K562 (cell line): Measurements from ENCODE around the gene TMEM39B. TPM values are rescaled to one million over a fixed set of nuclear protein-coding genes. Genes with fewer than 3 reads are reported as not detected.
A peak's percentile ranks its signal among the peaks of the same experiment; 100 is the strongest.
"Not testable (repeated sequence)": the region's sequence is repeated elsewhere in the genome, so short reads cannot be mapped to it uniquely, and the experiment has no call there.

ENCODE experiments used
- ATAC-seq: fragments of 200-7000 bp; cut with Tn5 transposase; 3 replicates; pipeline ENCODE4 v1.9.1; 2020; ENCODE audit warnings: moderate library complexity
- BruUV-seq: library from RNA; stranded (reverse); fragments of 400-500 nt; replicated peaks from 2 replicates; lab custom pipeline; 2021; lab: Mats Ljungman, UMichigan
- CTCF ChIA-PET: fragments of 300-600 bp; formaldehyde crosslinking; extraction: SDS; loops from one replicate; lab custom pipeline; 2021; ENCODE audit warnings: low intra/inter-chr PET ratio; lab: Yijun Ruan, JAX
- POLR2A ChIA-PET: fragments of 300-600, 350-650 bp; sonication (Branson Sonifier 250); formaldehyde crosslinking; extraction: SDS; loops from one replicate; lab custom pipeline; 2021; ENCODE audit warnings: antibody characterized with exemption, inconsistent platforms; lab: Yijun Ruan, JAX
- DNase-seq, 4 experiments: peaks; one replicate each; pipeline versions ENCODE4 v3.0.0 to v3.0.0-alpha.2; 2011 to 2018; ENCODE audit warnings: low spot score in 3 of 4, mixed read lengths in 3 of 4; ENCODE audit errors: extremely low read depth in 1 of 4
- FAIRE-seq: peaks from 2 replicates; lab custom pipeline; 2011; peaks lifted over from hg19 to GRCh38; lab: Jason Lieb, UNC
- H2AFZ ChIP-seq: 2 replicates; pipeline ENCODE4 v1.6.0; 2011; ENCODE audit warnings: low read depth, low read length, control low read depth, inconsistent platforms
- H3K27ac ChIP-seq: fragments of 200-600 bp; 3 replicates; pipeline ENCODE4 v1.8.0; 2011; ENCODE audit warnings: low read depth, mild to moderate bottlenecking, control low read depth, inconsistent platforms, low read length, moderate library complexity, mixed read lengths; ENCODE audit errors: extremely low read depth
- H3K27me3 ChIP-seq, 2 experiments: fragments of 300-600 bp in 1 of 2; 2 replicates in 1 of 2; 3 replicates in 1 of 2; pipeline versions ENCODE4 v1.6.0 to v1.8.0; 2011; ENCODE audit warnings: inconsistent platforms in 2 of 2, low read length in 2 of 2, mild to moderate bottlenecking in 1 of 2, mixed read lengths in 1 of 2, moderate library complexity in 1 of 2; ENCODE audit not compliant: control insufficient read depth in 2 of 2, insufficient read depth in 2 of 2
- H3K36me3 ChIP-seq: fragments of 300-600 bp; 3 replicates; pipeline ENCODE4 v1.8.0; 2011; ENCODE audit warnings: mild to moderate bottlenecking, low read length, inconsistent platforms; ENCODE audit not compliant: control insufficient read depth, insufficient read depth
- H3K4me1 ChIP-seq, 2 experiments: fragments of 200-600 bp in 1 of 2; replicated peaks in 1 of 2; 2 replicates in 1 of 2; 3 replicates in 1 of 2; pipeline versions ENCODE4 v1.5.1 to v1.8.0; 2011; ENCODE audit warnings: inconsistent platforms in 2 of 2, low read length in 2 of 2, mild to moderate bottlenecking in 1 of 2, mixed read lengths in 1 of 2, moderate library complexity in 1 of 2; ENCODE audit not compliant: control insufficient read depth in 2 of 2, insufficient read depth in 2 of 2
- H3K4me2 ChIP-seq: 2 replicates; pipeline ENCODE4 v1.6.1; 2011; ENCODE audit warnings: low read length, control low read depth, inconsistent platforms, mixed read lengths; ENCODE audit not compliant: insufficient read depth
- H3K4me3 ChIP-seq: fragments of 200-600 bp; sonication (generic), shearing (Covaris generic); 2 replicates; pipeline ENCODE4 v1.5.1; 2016; ENCODE audit warnings: control low read depth, inconsistent platforms
- H3K79me2 ChIP-seq: fragments of 200-600 bp; 3 replicates; pipeline ENCODE4 v1.8.0; 2011; ENCODE audit warnings: low read length, inconsistent platforms; ENCODE audit not compliant: control insufficient read depth, insufficient read depth
- H3K9ac ChIP-seq, 2 experiments: 2 replicates each; pipeline versions ENCODE4 v1.6.0 to v1.6.1; 2011; ENCODE audit warnings: low read depth in 2 of 2, low read length in 2 of 2, control low read depth in 1 of 2, inconsistent platforms in 1 of 2, mild to moderate bottlenecking in 1 of 2, mixed read lengths in 1 of 2; ENCODE audit not compliant: insufficient read depth in 1 of 2
- H3K9me1 ChIP-seq: one replicate; pipeline ENCODE4 v1.6.0; 2011; ENCODE audit warnings: inconsistent platforms, mild to moderate bottlenecking, low read length, moderate library complexity; ENCODE audit not compliant: control insufficient read depth, insufficient read depth
- H3K9me3 ChIP-seq: replicated peaks from 2 replicates; pipeline ENCODE4 v1.5.1; 2011; ENCODE audit warnings: low read depth, low read length, inconsistent platforms; ENCODE audit not compliant: control insufficient read depth, insufficient read depth
- H4K20me1 ChIP-seq: replicated peaks from 2 replicates; pipeline ENCODE4 v1.6.1; 2011; ENCODE audit warnings: low read length, inconsistent platforms, mixed read lengths; ENCODE audit not compliant: control insufficient read depth, insufficient read depth
- ADNP ChIP-seq: fragments of 200-800 bp; sonication (Bioruptor generic); IDR thresholded peaks from 2 replicates; pipeline ENCODE4 v1.6.1; 2016; ENCODE audit warnings: missing genetic modification characterization, missing compliant biosample characterization
- ATF1 ChIP-seq, 2 experiments: fragments of 450-650 bp in 1 of 2; IDR thresholded peaks; 2 replicates each; pipeline ENCODE4 v1.6.1; 2016; ENCODE audit warnings: missing compliant biosample characterization in 1 of 2, missing genetic modification characterization in 1 of 2
- BCOR ChIP-seq: fragments of 450-650 bp; IDR thresholded peaks from 2 replicates; pipeline ENCODE4 v1.6.1; 2016
- POLR2G ChIP-seq: fragments of 200-400 bp; formaldehyde crosslinking; IDR thresholded peaks from 2 replicates; pipeline ENCODE4 v1.6.1; 2017; ENCODE audit warnings: low read depth, mild to moderate bottlenecking, antibody characterized with exemption, low read length, moderate library complexity
- SMARCA5 ChIP-seq: fragments of 450-650 bp; IDR thresholded peaks from 2 replicates; pipeline ENCODE4 v1.6.1; 2016
- SUPT5H ChIP-seq: fragments of 450-650 bp; IDR thresholded peaks from 2 replicates; pipeline ENCODE4 v1.6.1; 2016
- ZNF121 ChIP-seq: sonication (generic); formaldehyde crosslinking; conservative IDR thresholded peaks from 2 replicates; pipeline ENCODE4 v1.8.0; 2022; ENCODE audit warnings: missing genetic modification reagents
- ZNF384 ChIP-seq: IDR thresholded peaks from 2 replicates; pipeline ENCODE4 v1.6.1; 2012; ENCODE audit warnings: low read depth, low read length, improper control_type of control experiment
- WGBS: fragments of 100-300 bp; shearing (Covaris generic); methylation state at CpG from one replicate; pipeline ENCODE4 v1.1.6; 2016; ENCODE audit warnings: low coverage, mixed read lengths; ENCODE audit not compliant: insufficient coverage; ENCODE audit errors: missing lambda C conversion rate; 5-methylcytosine and 5-hydroxymethylcytosine counted together
- in situ Hi-C: fragments of 300-500 bp; cut with MboI; formaldehyde crosslinking; loops from 4 replicates; pipeline ENCODE4 v1.15.0; 2018; ENCODE audit warnings: inconsistent platforms, mixed read lengths
- intact Hi-C: fragments of 100-400 bp; cut with micrococcal nuclease; formaldehyde crosslinking; loops from 2 replicates; pipeline ENCODE4 v1.14.2; 2022
- polyA plus RNA-seq, 8 experiments: library from polyadenylated mRNA; depleted of rRNA in 4 of 8; stranded (reverse) in 5 of 8; unstranded in 3 of 8; fragments of >200 nt; fragmentation: Nextera tagmentation in 2 of 8; fragmentation: Illumina TruSeq in 1 of 8; extraction: Ambion mirVana in 2 of 8; extraction: Trizol in 1 of 8; gene quantifications; 2 replicates each; pipeline versions ENCODE4 v1.2.1 to v1.2.3, GENCODE V29; 2011 to 2014; ENCODE audit warnings: inconsistent platforms in 1 of 8, missing spikeins in 1 of 8
- total RNA-seq, 7 experiments: library from RNA; depleted of rRNA in 6 of 7; stranded (reverse); fragments of >200 nt in 6 of 7; fragmentation: Illumina TruSeq in 2 of 7; extraction: Trizol in 2 of 7; gene quantifications; 2 replicates each; pipeline versions ENCODE4 v1.2.1 to v1.2.3, GENCODE V29; 2011 to 2021; ENCODE audit warnings: low replicate concordance in 1 of 7

The TMEM39B gene
- total and polyA plus RNA-seq, 9 of the 15 experiments (the other 6 are each of a cell fraction or from before 2014, with no cell fraction given): 0.92 to 28.5 (median 9.7) TPM

DNA sequence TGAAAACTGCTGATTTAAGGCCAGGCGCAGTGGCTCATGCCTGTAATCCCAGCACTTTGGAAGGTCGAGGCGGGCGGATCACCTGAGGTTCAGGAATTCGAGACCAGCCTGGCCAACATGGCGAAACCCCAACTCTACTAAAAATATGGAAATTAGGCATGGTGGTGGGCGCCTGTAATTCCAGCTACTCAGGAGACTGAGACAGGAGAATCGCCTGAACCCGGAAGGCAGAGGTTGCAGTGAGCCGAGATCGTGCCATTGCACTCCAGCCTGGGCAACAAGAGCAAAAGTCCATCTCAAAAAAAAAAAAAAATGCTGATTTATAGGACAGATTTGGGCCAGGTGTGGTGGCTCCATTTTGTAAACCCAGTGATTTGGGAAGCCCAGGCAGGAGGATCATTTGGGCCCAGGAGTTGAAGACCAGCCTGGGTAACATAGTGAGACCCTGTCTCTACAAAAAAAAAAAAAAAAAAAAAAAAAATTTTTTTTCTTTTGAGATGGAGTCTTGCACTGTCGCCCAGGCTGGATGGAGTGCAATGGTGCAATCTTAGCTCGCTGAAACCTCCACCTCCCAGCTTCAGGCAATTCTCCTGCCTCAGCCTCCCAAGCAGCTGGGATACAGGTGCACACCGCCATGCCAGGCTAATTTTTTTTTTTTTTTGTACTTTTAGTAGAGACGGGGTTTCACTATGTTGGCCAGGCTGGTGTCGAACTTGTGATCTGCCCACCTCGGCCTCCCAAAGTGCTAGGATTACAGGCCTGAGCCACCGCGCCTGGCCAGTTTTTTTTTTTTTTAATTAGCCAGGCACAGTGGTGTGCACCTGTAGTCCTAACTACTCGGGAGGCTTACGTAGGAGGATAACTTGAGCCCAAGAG lies 6.9 kb upstream of the TMEM39B start:
- H2AFZ ChIP-seq; H3K27ac ChIP-seq; DNase-seq; H3K9ac ChIP-seq; H3K27me3 ChIP-seq; TF ChIP-seq ATF1 (CRISPR knock-in tag; IDR thresholded peaks at IDR 0.05): not testable (repeated sequence)
- H3K36me3 ChIP-seq: peaks cover 21% of the 10 kb centered on the region; the same call in 2 of the 3 replicates
- in situ Hi-C loops: loop anchor here (10.0 kb wide), 1 partner anchor 241 kb away; no protein-coding TSS in a partner anchor
- peak; percentile 77; the same call in 1 of the 2 replicates for TF ChIP-seq SMARCA5
- TF ChIP-seq ATF1 (tag; IDR thresholded peaks at IDR 0.05): peak; percentile 47
- peak; percentile 21; the same call in 1 of the 2 replicates for TF ChIP-seq BCOR
- TF ChIP-seq ADNP (tag): 0 out of 2 replicates have a peak, but pooled peaks have one; percentile 9
- peak; percentile 56 for TF ChIP-seq ZNF121 (CRISPR knock-in tag)
- TF ChIP-seq POLR2G: 0 out of 2 replicates have a peak, but pooled peaks have one; percentile 8
- peak; percentile 72; the same call in 1 of the 2 replicates for TF ChIP-seq ZNF384
- peak; percentile 23; the same call in 1 of the 2 replicates for TF ChIP-seq SUPT5H
- TF ChIP-seq, all 486 proteins: peak for 8; not testable (repeated sequence) for 478
- intact Hi-C loops: loop anchor here (10.0 kb wide), 3 partner anchors 251 to 349 kb away; partner anchors contain the start of gene SPOCD1
- Histone ChIP-seq H3K4me2 (peak overlapping the region; percentile 11), H3K4me1 (peaks cover 15 to 27% of the 10 kb centered on the region in 2 experiments)
- ChIA-PET POLR2A (interaction anchor here (0.7 to 1.6 kb wide), 9 partner anchors 8 to 135 kb away, joined by 3 to 6 read pairs (median 3); partner anchors contain the start of genes CCDC28B and TMEM39B), CTCF (interaction anchor here (0.7 kb wide), 1 partner anchor 302 kb away, joined by 5 read pairs; the partner anchor contains the start of gene ADGRB2)
- H3K9me1 ChIP-seq, FAIRE-seq, H3K9me3 ChIP-seq, H3K79me2 ChIP-seq, ATAC-seq, BruUV-seq, H4K20me1 ChIP-seq, H3K4me3 ChIP-seq: not testable (repeated sequence)
- 38% methylated on average over 21 of the region's 21 CpGs for WGBS
